Left ventricle myocardium inferior (tissue), 1 donor: ENCODE measurements around the gene GJC1. TPM values are rescaled to one million over a fixed set of nuclear protein-coding genes. Genes with fewer than 3 reads are reported as not detected.
A peak's percentile ranks its signal among the peaks of the same experiment; 100 is the strongest.

Source experiments
- DNase-seq: peaks from one replicate; pipeline ENCODE4 v3.0.0-alpha.2; 2020
- H3K27ac ChIP-seq: fragments of 200-600 bp; replicated peaks from 2 replicates; pipeline ENCODE4 v1.8.0; 2021
- H3K27me3 ChIP-seq: fragments of 200-600 bp; 2 replicates; pipeline ENCODE4 v1.8.0; 2021; ENCODE audit warnings: low read depth
- H3K36me3 ChIP-seq: fragments of 200-600 bp; 2 replicates; pipeline ENCODE4 v1.8.0; 2021
- H3K4me1 ChIP-seq: fragments of 200-600 bp; 2 replicates; pipeline ENCODE4 v1.8.0; 2021
- H3K4me3 ChIP-seq: fragments of 200-600 bp; 2 replicates; pipeline ENCODE4 v1.8.0; 2021; ENCODE audit warnings: mild to moderate bottlenecking, moderate library complexity
- H3K9me3 ChIP-seq: fragments of 200-600 bp; replicated peaks from 2 replicates; pipeline ENCODE4 v1.8.0; 2021
- CTCF ChIP-seq: fragments of 200-600 bp; IDR thresholded peaks from 2 replicates; pipeline ENCODE4 v1.8.0; 2021; ENCODE audit warnings: antibody characterized with exemption, mild to moderate bottlenecking, borderline replicate concordance
- intact Hi-C: fragments of 100-400 bp; cut with micrococcal nuclease; formaldehyde crosslinking; loops from one replicate; pipeline ENCODE4 v1.11.0; 2022
- total RNA-seq: library from RNA; stranded (reverse); fragmentation: NEBNext Ultra II Directional; extraction: Animal tissue kit (Norgen Biotek cat#: 25700); gene quantifications from one replicate; pipeline ENCODE4 v1.2.1, GENCODE V29; 2021
- donor health status: DM: no; HTN: yes; CAD: no; lungs with severe emphysema.

GJC1 gene
- total RNA-seq, 1 donor from 2014 or later, result 18.8 TPM

- TF ChIP-seq CTCF, result no peak
- H3K27ac ChIP-seq, result peak overlapping the region; percentile 79
- intact Hi-C loops, result no loop called here
Observed at GRCh38 chr17:44846206-44846605, 16.1 kb upstream of the GJC1 start.

GRCh38 chr17:44844390-44844830, 14.3 kb upstream of the GJC1 start:
- Histone ChIP-seq H3K36me3 (no peaks in the 10 kb centered on the region), H3K4me1 (peaks cover 15% of the 10 kb centered on the region), H3K4me3 (no peak overlapping the region), H3K9me3 (no peaks in the 10 kb centered on the region), H3K27ac (peak overlapping the region; percentile 81), H3K27me3 (no peaks in the 10 kb centered on the region)
- intact Hi-C loops, result no loop called here
- TF ChIP-seq CTCF, result no peak
- DNase-seq, result peak; percentile 61

More at GRCh38 chr17:44846206-44846605, 16.1 kb upstream of the GJC1 start:
- H3K9me3 ChIP-seq, result no peaks in the 10 kb centered on the region
- H3K36me3 ChIP-seq, result peaks cover 15% of the 10 kb centered on the region
- no peak overlapping the region for H3K4me3 ChIP-seq
- no peaks in the 10 kb centered on the region for H3K27me3 ChIP-seq
- peaks cover 15% of the 10 kb centered on the region for H3K4me1 ChIP-seq
- DNase-seq, result no peak

- H3K27ac ChIP-seq, result peak overlapping the region; percentile 81
- H3K9me3 ChIP-seq, result no peaks in the 10 kb centered on the region
- H3K4me3 ChIP-seq, result no peak overlapping the region
- H3K27me3 ChIP-seq, result no peaks in the 10 kb centered on the region
- no peak for DNase-seq
- intact Hi-C loops, result no loop called here
- H3K36me3 ChIP-seq, result no peaks in the 10 kb centered on the region
- no peak for TF ChIP-seq CTCF
- H3K4me1 ChIP-seq, result peaks cover 15% of the 10 kb centered on the region
Observed at GRCh38 chr17:44842748-44843147, 12.7 kb upstream of the GJC1 start.

GRCh38 chr17:44840936-44841335, 10.8 kb upstream of the GJC1 start:
- TF ChIP-seq CTCF, result no peak
- intact Hi-C loops, result no loop called here
- Histone ChIP-seq H3K9me3 (no peaks in the 10 kb centered on the region), H3K27ac (peak overlapping the region; percentile 36), H3K4me1 (peaks cover 15% of the 10 kb centered on the region), H3K36me3 (no peaks in the 10 kb centered on the region), H3K27me3 (no peaks in the 10 kb centered on the region), H3K4me3 (no peak overlapping the region)
- no peak for DNase-seq

- no peak for DNase-seq
- Histone ChIP-seq H3K4me1 (peaks cover 15% of the 10 kb centered on the region), H3K36me3 (no peaks in the 10 kb centered on the region), H3K9me3 (no peaks in the 10 kb centered on the region), H3K4me3 (no peak overlapping the region), H3K27me3 (no peaks in the 10 kb centered on the region), H3K27ac (peak overlapping the region; percentile 36)
- no peak for TF ChIP-seq CTCF
- intact Hi-C loops, result no loop called here
Observed at GRCh38 chr17:44840274-44840673, 10.2 kb upstream of the GJC1 start.
